GM18868 (cell line): ENCODE data around the gene GPR89A.
"Not testable (repeated sequence)": the region's sequence is repeated elsewhere in the genome, so short reads cannot be mapped to it uniquely, and the experiment has no call there.

ENCODE experiments used
- ATAC-seq: cut with Tn5 transposase; IDR thresholded peaks from one replicate; pipeline ENCODE4 v1.9.1; 2021; ENCODE audit warnings: mild to moderate bottlenecking, moderate library complexity; ENCODE audit not compliant: unreplicated experiment

Gene GPR89A

DNA sequence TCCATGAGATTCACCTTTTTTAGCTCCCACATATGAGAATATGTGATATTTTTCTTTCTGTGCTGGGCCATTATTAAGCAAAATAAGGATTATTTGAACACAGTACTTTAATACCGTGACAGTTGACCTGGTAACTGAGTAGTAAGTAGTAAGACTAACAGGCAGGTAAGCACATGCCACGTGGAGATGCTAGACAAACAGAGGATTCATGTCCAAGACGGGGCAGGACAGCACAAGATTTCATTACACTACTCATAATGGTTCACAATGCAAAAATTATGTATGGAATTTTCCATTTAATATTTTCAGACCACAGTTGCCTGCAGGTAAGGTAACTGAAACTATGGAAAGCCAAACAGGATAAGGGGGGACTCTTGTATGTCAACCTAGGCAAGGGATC lies 77.1 kb downstream of the GPR89A start:
- not testable (repeated sequence) for ATAC-seq

DNA sequence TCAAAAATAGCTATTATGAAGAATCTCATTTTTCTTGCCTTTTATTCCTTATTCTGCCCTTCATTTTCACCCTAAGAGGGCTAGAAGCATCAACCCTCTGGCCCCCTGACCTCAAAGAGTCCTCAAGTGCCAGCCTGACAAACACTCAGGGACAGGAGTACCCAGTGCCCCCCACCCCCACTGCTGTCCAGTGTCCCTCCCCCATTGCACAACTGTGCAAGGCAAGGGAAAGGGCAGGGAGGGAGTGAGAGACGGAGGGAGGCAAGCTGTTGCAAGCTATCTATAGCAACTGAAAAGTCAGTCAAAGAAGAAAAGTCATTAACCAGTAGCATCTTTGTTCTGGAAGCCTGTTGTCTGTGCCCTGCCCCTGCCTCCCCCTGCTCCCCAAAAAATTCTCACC lies 78.3 kb downstream of the GPR89A start:
- ATAC-seq: not testable (repeated sequence)

DNA sequence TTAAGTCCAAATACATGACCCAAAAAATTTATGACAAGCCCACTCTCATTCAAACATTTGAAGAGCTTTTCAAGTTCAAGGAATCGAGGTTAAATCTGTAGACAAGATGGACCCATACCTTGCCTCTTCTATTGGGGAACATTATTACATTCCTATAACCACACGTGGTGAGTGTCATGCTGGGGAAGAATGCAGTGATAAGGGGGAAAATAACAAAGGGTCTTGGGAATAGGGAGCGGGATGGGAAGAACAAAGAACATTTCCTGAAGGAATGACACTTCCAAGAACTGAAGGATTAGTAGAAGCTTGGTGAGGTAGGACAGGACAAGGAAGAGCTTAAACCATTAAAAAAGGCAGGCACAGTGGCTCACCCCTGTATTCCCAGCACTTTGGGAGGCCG lies 80.5 kb downstream of the GPR89A start:
- no peak for ATAC-seq

DNA sequence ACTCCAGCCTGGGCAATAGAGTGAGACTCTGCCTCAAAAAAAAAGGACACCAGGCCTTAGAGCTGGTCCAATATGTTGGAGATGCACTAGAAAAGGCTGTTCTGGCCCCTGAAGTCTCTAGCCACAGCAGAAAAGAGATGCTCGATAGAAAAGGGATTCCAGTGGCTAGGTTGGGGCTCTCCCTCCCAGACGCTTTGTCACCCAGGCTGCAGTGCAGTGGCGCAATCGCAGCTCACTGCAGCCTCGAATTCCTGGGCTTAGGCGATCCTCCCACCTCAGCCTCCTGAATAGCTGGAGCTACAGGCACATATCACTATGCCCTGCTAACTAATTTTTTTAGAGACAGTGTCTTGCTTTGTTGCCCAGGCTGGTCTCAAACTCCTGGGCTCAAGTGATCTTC lies 81.1 kb downstream of the GPR89A start:
- ATAC-seq: no peak

DNA sequence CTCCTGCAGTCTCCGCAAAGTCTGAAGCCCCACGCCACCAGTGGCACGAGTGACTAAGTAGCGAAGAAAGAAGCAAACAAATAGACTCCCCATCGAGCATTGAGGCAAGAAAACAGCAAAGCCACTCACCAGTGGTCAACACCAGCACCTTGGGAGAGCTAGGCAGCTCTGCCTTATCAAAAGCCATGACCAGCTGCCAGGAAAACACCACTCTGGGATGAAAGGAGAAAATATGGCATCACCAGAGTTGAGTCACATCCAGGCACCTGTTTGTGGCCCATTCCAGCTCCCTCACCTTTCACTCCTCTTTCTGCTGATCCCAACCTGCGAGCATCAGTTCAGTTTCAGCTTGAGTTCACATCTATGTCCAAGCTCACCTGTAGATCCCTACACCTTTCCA lies 82.1 kb downstream of the GPR89A start:
- ATAC-seq: no peak

DNA sequence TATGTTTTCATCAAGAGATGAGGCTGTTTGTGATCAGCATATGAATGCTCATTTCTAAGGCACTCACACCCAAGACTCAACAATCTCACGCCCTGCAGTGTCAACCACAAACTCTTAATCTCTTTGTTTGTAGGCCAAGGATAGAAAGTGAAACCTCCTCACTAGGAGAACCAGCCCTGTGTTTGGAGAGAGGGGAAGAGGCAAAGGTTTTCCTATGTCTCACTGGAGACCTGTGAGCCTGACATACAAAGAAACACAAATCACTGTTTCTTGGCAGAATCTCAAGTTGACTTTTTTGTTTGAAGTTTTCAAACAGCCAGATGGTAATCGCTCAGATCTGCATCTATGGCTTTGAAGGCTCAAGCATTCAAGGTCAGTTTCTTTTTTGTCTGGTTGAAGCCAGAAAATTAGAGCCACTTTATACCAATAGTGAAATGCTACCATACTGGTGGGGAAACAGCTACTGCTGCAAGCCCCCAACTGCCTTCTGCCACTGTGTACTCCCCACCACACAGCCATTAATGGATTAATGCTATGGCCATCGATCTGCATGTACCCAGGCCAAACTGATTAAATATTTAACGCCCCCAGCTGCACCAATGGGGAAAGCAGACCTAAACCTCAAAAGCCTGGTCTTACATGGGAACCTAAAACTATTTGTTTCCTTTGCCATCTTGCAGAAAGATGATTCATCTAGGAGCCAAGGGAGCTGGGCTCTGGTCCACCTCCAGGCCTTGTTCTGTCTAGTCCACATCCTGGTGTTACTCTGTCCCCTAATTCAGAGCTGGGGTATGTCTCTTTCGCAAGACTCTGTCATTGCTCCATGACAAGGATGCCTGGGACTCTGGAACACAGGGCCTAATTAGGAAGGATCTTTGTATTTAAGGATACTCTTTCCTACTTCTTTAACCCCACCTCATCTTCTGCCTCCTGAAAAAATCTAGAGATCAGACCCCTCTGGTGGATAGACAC lies 83.1 kb downstream of the GPR89A start:
- ATAC-seq: peak; percentile 83

DNA sequence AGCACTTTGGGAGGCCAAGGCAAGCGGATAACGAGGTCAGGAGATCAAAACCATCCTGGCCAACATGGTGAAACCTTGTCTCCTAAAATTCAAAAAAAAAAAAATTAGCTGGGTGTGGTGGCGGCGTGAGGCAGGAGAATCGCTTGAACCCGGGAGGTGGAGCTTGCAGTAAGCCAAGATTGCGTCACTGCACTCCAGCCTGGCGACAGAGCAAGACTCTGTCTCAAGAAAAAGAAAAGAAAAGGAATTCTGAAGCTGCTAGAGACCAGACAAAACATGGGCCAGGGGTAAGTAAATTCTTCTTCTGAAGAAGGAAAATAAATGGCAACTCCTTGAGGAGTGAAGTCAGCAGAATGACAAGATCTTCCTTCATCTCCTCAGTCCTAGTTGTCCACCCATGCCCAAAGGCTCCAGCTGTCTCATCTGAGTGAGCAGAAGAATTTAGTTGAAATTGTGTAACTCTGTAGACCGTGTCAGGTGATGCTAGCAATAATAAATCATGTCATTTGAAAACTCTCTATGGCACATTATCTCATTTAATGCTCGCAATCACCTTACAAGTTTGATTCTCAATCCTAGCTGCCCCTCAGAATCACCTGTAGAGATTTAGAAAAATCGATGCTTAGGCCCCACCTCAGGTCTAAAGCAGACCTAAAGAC lies 85.1 kb downstream of the GPR89A start:
- ATAC-seq: no peak

DNA sequence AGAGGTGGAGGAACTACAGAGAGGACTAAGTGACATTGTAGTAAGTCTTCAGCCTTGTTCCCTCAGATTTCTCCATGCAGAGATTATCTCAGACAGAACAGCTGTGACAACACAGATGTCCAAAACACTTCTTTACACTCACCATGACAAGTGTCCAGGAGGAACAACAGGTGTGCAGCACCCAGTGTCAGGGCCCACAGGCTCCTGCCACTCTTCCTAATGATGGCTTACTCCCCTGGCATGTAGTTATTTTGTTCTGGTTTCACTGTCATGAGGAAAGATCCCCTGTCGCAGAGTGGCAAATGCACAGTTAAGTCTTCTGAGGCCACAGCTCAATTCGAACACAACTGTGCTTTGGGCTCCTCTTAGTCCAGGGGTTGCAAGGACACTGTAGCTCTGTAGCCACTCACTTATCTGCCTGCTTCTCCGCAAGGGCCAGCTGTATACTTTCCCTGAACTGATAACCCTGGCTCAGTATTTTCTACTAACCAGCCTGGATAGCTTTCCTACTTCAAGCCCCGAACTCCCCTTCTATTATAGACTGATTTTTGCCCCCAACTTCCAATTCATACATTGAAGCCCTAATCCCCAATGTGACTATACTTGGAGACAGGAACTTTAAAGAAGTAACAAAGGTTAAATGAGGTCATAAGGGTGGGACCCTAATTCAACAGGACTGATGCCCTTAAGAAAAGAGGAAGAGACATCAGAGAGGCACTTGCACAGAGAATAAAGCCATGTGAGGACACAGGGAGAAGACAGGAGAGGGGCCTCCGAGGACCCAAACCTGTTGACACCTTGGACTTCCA lies 88.2 kb downstream of the GPR89A start:
- no peak for ATAC-seq

DNA sequence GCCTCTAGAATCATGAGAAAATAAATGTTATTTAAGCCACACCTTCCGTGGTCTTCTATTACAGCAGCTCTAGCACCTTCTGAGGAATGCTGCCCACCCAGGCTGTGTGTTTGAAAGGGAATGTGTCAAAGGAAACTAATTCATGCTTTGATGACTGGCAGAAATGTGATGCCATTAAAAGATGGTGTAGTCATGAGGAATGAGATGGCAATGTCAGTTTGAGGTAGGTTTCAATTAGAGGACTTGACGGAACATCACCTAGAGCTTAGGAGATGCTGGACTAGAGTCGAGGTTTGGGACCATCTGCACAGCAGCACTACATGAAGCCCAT lies 88.8 kb downstream of the GPR89A start:
- no peak for ATAC-seq

DNA sequence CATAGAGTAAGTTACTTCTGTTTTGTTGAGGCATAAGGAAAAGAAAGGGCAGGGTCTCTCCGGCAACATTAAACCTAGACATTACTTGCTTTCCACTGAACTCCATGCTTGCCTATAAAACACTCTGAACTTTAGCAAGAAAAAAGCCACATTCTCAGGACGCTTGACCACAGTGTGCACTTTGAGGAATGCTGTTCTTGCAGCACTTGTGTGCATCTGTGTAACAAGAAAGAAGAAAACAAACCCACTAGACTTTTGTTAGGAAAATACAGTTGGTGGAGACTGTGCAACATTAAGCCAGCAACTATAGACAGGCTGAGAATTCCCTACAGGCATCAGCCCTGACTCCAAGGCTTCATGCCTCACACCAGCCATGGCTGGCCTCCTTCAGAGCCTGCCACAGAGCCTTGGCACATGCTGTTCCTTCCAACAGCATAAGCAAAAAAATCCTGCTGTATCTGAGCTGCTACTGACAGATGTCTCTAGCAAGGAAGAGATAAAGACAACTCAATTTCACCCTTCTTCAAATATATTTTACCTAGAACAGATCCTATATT lies 93.6 kb downstream of the GPR89A start:
- no peak for ATAC-seq

DNA sequence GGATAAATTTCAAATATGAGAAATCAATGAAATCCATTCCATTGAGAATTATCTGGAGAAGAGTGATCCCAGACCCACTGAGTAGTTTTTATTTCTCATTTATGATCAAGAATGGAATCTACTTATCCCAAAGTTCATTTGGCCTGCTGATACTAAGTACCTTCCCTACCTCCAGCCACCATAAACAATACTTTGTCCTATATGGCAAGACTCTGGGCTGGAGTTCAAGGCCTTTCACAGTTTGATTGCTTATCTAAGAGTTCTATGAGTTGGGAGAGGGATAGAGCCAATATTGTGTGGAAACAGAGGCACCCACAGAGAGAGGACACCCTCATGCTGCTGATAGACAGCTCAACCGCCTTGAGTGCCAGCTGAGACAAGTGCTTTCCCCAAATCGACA lies 94.3 kb downstream of the GPR89A start:
- no peak for ATAC-seq

DNA sequence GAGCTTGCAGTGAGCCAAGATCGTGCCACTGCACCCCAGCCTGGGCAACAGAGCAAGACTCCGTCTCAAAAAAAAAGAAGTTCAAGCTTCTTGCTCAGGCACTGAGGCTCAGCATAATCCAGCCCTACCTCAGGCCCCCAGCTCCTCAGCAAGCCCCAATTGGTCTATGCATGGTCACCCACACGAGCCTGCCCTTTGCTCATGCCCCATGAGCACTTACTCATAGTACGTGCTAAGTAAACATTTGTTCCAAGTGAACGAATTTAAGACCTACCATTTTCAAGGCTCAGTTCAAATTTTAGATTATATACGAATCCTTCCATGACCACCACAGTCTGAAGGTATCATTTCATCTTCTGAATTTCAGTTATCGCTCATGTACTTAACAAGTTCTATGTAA lies 95.0 kb downstream of the GPR89A start:
- no peak for ATAC-seq

DNA sequence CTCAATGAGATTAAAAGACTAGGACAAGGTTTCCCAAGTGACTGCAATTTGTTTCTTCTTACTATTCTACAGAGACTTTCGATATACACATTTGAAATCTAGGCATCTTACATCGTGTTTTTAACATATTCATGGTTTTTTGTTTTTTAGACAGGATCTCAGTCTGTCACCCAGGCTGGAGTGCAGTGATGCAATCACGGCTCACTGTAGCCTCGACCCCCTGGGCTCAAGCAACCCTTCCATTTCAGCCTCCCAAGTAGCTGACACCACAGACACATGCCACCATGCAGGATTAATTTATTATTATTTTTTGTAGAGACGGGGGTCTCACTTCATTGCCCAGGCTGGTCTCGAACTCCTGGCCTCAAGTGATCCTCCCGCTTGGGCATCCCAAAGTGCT lies 97.8 kb downstream of the GPR89A start:
- ATAC-seq: no peak

DNA sequence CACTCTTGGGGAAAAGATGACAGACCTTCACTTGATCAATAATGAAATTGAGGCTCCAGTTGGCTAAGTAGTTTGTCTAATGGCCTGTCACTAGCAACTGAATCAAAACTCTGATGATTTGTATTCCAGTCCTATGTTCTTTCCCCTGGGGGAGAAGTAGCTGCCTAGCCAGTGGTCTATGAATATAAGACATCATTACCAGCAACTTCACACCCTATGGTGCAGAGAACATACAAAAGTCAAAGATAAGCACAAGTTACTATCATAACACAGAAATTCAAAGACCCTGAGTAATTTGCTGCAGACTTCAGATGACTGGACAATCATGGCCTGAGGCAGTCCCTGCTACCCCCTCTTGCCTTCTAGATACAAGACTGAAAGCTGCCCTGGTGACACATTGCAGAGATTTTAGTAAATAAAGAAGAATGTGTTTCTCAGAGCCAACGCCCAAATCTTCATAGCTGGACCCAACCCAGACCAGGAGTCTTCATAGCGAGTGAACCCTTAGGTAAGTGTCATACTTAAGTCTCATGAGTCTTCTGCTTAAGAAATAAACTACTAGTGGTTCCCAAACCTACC lies 98.4 kb downstream of the GPR89A start:
- ATAC-seq: no peak

DNA sequence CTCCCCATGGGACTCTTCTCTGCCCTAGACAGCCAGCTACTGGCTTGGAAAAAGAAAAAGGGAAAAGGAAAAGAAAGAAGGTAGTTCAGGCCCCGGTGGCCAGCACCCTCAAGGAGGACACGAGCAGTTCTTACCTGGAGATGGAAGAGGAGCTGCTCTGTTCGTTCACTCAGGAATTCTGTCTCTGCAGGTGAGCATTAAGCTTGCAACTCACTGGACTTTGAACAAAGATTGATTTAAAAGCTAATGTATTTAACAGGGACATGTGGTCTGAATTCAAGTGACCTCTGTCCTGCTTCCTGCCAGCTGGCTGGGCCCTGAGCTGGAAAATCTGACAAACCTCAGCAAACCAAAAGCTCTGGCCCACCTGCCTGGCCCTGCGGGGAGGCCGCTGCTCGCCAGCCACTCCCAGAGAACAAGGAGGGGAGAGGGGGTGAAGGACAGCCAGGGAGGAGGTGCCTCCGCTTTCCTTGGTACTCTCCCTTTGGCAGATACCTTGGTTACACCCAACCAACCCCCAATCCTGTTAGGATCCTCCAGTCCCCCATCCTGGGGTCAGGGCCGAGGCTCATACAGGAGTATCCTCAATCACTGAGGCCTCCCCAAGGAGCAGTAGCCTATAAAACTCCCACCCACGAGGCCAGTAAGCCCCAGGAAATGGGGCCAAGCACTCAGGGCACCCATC lies 99.5 kb downstream of the GPR89A start, which contains the start of gene PDZK1:
PDZK1 (minus strand) TSS at position 186 of the 685 bp plus-strand sequence. CDS start 19,347 bp downstream, outside the sequence.
- ATAC-seq: no peak

DNA sequence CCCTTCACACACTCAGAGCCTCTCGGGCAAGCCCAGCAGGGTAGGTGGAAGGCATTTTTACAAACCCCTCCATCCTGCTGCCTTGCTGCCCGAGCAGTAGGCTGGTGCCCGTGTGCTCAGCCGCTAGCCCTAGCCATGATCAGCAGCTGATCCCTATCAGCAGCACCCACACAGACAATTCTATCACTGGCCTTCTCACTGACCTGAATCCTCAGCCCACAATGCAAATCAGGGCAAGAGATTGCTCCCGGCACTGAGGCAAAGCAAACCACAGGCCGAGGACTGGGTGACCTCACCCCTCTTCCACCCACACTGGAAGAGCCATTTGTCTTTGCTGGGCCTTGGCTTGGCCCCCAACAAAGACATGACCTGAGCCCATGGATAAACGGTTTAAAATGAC lies 100.3 kb downstream of the GPR89A start:
- ATAC-seq: no peak

DNA sequence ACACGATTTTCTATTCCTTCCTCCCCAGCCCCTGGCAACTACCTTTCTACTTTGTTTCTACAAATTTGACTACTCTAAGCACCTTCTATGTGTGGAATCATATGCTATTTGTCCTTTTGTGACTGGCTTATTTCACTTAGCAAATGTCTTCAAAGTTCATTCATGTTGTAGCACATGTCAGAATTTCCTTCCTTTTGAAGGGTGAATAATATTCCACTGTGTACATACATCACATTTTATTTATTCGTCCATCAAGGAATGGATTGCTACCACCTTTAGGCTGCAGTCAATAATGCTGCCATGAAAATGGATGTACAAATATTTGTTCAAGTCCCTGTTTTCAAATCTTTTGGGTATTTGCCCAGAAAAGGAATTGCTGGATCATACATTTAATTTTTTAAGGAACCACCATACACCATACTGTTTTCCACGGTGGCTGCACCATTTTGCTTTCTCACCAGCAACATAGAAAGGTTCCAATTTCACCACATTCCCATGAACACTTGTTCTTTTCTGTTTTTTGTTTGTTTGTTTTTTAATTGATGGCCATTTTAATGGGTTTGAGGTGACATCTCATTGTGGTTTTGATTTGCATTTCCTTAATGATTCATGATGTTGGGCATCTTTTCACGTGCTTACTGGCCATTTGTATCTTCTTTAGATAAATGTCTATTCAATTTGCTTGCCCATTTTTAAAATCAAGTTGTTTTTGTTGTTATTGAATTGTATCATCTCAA lies 102.7 kb downstream of the GPR89A start:
- ATAC-seq: no peak

DNA sequence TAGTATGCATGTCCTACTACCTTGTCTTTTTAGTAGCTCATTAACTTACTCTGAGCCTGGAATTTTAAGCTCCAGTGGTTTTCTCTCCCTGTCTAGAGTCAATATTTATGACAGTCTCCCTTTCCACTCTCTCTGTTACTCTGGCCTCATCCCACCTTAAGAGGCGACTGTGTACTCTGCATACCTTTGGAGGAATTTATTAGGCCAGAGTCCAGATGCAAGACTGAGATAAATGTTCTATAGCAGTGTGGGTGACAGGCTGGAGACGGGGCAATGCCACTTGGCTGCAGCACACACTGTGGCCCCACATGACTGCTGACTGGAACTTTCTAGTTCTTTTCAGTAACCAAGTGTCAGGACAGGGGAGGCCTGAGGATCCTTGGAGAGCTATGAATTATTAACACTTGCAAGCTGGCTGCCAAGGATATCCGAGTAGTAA lies 103.4 kb downstream of the GPR89A start:
- ATAC-seq: no peak

DNA sequence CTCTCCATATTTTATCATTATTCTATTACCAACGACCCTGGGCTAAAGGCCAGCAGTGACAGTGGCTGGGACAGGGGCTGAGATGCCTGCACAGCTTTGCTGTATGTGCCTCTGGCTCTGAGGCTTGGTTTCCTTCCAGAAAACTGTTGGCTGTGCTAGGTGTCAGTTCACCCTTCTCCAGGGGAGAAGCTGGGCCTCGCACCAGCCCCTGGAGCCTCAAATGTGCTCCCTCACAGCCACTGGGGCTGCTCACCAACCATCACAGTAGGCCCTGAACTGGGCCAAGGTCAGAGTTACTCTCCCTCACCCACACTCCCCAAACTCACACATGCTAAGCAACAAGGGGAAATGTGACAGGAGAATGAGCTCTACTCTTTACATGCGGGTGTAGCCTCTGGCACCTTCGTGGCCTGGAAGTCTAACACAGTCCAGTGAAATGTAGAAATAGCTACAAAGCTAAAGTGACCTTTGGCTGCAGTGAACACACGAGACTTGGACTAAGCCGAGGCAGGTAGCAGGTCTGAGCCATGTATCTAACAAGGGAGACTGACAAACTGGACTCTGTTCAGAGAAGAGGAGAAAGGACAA lies 106.8 kb downstream of the GPR89A start:
- no peak for ATAC-seq
